ENCODE measurements around the gene MACROD2. TPM values are rescaled to one million over a fixed set of nuclear protein-coding genes. Genes with fewer than 3 reads are reported as not detected.

The MACROD2 gene
- total and polyA plus RNA-seq, 11 donors, result 0.54 to 5.4 (median 2.4) TPM

DNA sequence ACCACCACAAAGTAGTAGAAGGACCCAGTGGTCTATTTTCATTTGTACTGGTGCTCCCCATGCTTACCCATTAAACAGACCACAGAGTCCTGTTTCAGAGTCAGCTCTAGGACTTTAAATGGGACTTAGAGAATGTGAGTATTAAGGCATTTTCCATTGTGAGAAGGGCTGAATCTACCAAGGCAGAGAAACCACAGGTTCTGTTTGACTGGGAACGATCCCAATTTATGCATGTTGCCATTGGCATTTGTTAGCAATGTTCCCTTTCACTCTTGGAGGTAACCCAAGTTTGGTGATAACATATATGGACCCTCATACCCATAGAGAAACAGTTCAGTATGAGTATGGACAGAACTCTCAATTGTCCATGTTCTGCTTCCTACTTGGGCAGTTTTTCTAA is 1905.1 kb downstream of the MACROD2 start:
- no peaks in the 10 kb centered on the region for H3K4me1 ChIP-seq
- intact Hi-C loops (cut with DNase I), result no loop called here
- 77 to 87% (median 83%) methylated on average over 1 of the region's 1 CpG for WGBS, 4 donors
- no peak for TF ChIP-seq POLR2A (IDR thresholded peaks at IDR 0.05)
- TF ChIP-seq, protein P1, sequence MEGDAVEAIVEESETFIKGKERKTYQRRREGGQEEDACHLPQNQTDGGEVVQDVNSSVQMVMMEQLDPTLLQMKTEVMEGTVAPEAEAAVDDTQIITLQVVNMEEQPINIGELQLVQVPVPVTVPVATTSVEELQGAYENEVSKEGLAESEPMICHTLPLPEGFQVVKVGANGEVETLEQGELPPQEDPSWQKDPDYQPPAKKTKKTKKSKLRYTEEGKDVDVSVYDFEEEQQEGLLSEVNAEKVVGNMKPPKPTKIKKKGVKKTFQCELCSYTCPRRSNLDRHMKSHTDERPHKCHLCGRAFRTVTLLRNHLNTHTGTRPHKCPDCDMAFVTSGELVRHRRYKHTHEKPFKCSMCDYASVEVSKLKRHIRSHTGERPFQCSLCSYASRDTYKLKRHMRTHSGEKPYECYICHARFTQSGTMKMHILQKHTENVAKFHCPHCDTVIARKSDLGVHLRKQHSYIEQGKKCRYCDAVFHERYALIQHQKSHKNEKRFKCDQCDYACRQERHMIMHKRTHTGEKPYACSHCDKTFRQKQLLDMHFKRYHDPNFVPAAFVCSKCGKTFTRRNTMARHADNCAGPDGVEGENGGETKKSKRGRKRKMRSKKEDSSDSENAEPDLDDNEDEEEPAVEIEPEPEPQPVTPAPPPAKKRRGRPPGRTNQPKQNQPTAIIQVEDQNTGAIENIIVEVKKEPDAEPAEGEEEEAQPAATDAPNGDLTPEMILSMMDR (IDR thresholded peaks at IDR 0.05), result no peak
- H3K36me3 ChIP-seq, result no peaks in the 10 kb centered on the region
- DNase-seq (no peak), ATAC-seq (no peak)
- H3K27me3 ChIP-seq, result no peaks in the 10 kb centered on the region
- no peak overlapping the region for H3K4me3 ChIP-seq
- H3K27ac ChIP-seq, result no peak overlapping the region
- H3K9me3 ChIP-seq, result no peaks in the 10 kb centered on the region

- Histone ChIP-seq H3K27me3 (no peaks in the 10 kb centered on the region), H3K27ac (no peak overlapping the region), H3K4me3 (no peak overlapping the region), H3K9me3 (no peaks in the 10 kb centered on the region), H3K36me3 (no peaks in the 10 kb centered on the region), H3K4me1 (no peaks in the 10 kb centered on the region)
- no peak for TF ChIP-seq POLR2A (IDR thresholded peaks at IDR 0.05)
- TF ChIP-seq, protein P1 (IDR thresholded peaks at IDR 0.05), result no peak
- intact Hi-C loops (cut with DNase I), result no loop called here
- ATAC-seq, result no peak
- 81 to 87% (median 85%) methylated on average over 9 of the region's 9 CpGs for WGBS, 4 donors
- no peak for DNase-seq
These were observed 1907.2 kb downstream of the MACROD2 start for GRCh38 chr20:15902493-15902892.

- no peak for DNase-seq
- H3K27ac ChIP-seq, result no peak overlapping the region
- no peaks in the 10 kb centered on the region for H3K9me3 ChIP-seq
- no peak overlapping the region for H3K4me3 ChIP-seq
- ATAC-seq, result no peak
- no peaks in the 10 kb centered on the region for H3K27me3 ChIP-seq
- no peaks in the 10 kb centered on the region for H3K4me1 ChIP-seq
- TF ChIP-seq POLR2A (IDR thresholded peaks at IDR 0.05), result no peak
- TF ChIP-seq, protein P1 (IDR thresholded peaks at IDR 0.05), result no peak
- H3K36me3 ChIP-seq, result no peaks in the 10 kb centered on the region
- intact Hi-C loops (cut with DNase I), result no loop called here
- 47 to 61% (median 54%) methylated on average over 3 of the region's 3 CpGs for WGBS, 4 donors
These were observed 1910.3 kb downstream of the MACROD2 start for GRCh38 chr20:15905661-15906060.

DNA sequence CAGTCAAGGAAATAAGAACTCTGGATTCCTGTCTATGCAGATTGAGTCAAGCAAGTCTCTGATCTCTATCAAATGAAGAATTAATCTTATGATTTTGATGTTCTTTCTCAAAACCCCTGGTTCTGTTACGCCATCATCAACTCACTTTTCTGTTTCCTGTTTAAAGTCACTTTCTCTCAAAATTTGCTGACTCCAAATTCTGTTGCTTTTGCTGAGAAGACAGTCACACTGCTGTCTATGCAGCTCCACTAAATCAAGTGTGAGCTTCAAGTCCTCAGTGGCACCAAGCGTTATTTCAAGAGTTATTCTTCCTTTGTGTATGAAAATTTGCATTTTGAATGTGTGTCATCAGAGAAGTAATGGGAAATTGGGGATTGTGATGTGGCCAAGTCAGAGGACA is 1914.7 kb downstream of the MACROD2 start:
- DNase-seq, result no peak
- Histone ChIP-seq H3K27ac (no peak overlapping the region), H3K36me3 (no peaks in the 10 kb centered on the region), H3K4me3 (no peak overlapping the region), H3K9me3 (no peaks in the 10 kb centered on the region), H3K27me3 (no peaks in the 10 kb centered on the region), H3K4me1 (no peaks in the 10 kb centered on the region)
- WGBS, 4 donors, result 91 to 98% (median 96%) methylated on average over 2 of the region's 2 CpGs
- no peak for ATAC-seq
- intact Hi-C loops (cut with DNase I), result loop anchor here in 1 of 10 donors (10.0 kb wide), 1 partner anchor 65 kb away; no protein-coding TSS in a partner anchor
- TF ChIP-seq POLR2A (IDR thresholded peaks at IDR 0.05), result no peak
- TF ChIP-seq, protein P1 (IDR thresholded peaks at IDR 0.05), result no peak
